Spleen (tissue), 11 donors: ENCODE data around the gene CSRP2. TPM values are rescaled to one million over a fixed set of nuclear protein-coding genes. Genes with fewer than 3 reads are reported as not detected.

Source experiments
- DNase-seq: peaks from one replicate; pipeline ENCODE4 v3.0.0-alpha.2; 2020
- H3K27ac ChIP-seq, 8 donors: fragments of 200-600 bp; sonication (generic) in 7 of 8; 1 replicate in 4 of 8; 2 replicates in 4 of 8; pipeline versions ENCODE4 v1.5.0 to v1.8.0; 2016 to 2021; ENCODE audit warnings: inconsistent platforms in 4 of 8, mild to moderate bottlenecking in 4 of 8, moderate library complexity in 1 of 8
- H3K27me3 ChIP-seq, 7 donors: fragments of 200-600 bp; sonication (generic) in 6 of 7; replicated peaks in 1 of 7; 1 replicate in 4 of 7; 2 replicates in 3 of 7; pipeline versions ENCODE4 v1.5.0 to v1.8.0; 2016 to 2021; ENCODE audit warnings: inconsistent platforms in 3 of 7, mild to moderate bottlenecking in 1 of 7
- H3K36me3 ChIP-seq, 6 donors: fragments of 200-600 bp; sonication (generic) in 5 of 6; 1 replicate in 4 of 6; 2 replicates in 2 of 6; pipeline versions ENCODE4 v1.5.0 to v1.8.0; 2016 to 2021; ENCODE audit warnings: inconsistent platforms in 2 of 6
- H3K4me1 ChIP-seq, 6 donors: fragments of 200-600 bp; sonication (generic) in 5 of 6; 1 replicate in 3 of 6; 2 replicates in 3 of 6; pipeline versions ENCODE4 v1.5.0 to v1.8.0; 2016 to 2021; ENCODE audit warnings: inconsistent platforms in 3 of 6
- H3K4me3 ChIP-seq, 8 donors: fragments of 200-600 bp; sonication (generic) in 7 of 8; 1 replicate in 4 of 8; 2 replicates in 4 of 8; pipeline versions ENCODE4 v1.5.0 to v1.8.0; 2016 to 2021; ENCODE audit warnings: inconsistent platforms in 4 of 8, mild to moderate bottlenecking in 4 of 8, moderate library complexity in 2 of 8
- H3K9me3 ChIP-seq, 8 donors: fragments of 200-600 bp; sonication (generic) in 7 of 8; 1 replicate in 4 of 8; 2 replicates in 4 of 8; pipeline versions ENCODE4 v1.5.0 to v1.8.0; 2016 to 2021; ENCODE audit warnings: inconsistent platforms in 4 of 8
- CTCF ChIP-seq, 11 experiments: fragments of 200-600 bp in 7 of 11; fragments of 450-650 bp in 4 of 11; sonication (generic) in 4 of 11; IDR thresholded peaks in 8 of 11; conservative IDR thresholded peaks in 3 of 11; 1 replicate in 7 of 11; 2 replicates in 4 of 11; pipeline versions ENCODE4 v1.4.0 to v1.8.0; 2016 to 2021; ENCODE audit warnings: antibody characterized with exemption in 11 of 11, inconsistent platforms in 4 of 11, mild to moderate bottlenecking in 1 of 11
- POLR2A ChIP-seq, 3 donors: fragments of 450-650 bp; IDR thresholded peaks; one replicate each; pipeline ENCODE4 v1.5.1; 2017; ENCODE audit warnings: antibody characterized with exemption in 3 of 3, mild to moderate bottlenecking in 1 of 3
- POLR2AphosphoS5 ChIP-seq, 3 donors: sonication (generic); formaldehyde crosslinking; IDR thresholded peaks; one replicate each; pipeline ENCODE4 v1.5.1; 2017; ENCODE audit warnings: antibody characterized with exemption in 3 of 3
- WGBS, 5 donors: extraction: QIAGEN DNeasy Blood & Tissue Kit in 3 of 5; methylation state at CpG; one replicate each; pipeline versions ENCODE4 v1.1.5 to v1.1.7; 2013 to 2018; 5-methylcytosine and 5-hydroxymethylcytosine counted together
- intact Hi-C: fragments of 100-400 bp; cut with DNase I; formaldehyde crosslinking; loops from one replicate; pipeline ENCODE4 v1.15.0; 2023; ENCODE audit warnings: low total_unique reads
- polyA plus RNA-seq, 3 donors: library from polyadenylated mRNA; stranded (reverse); fragments of 200-250 nt; gene quantifications; one replicate each; pipeline ENCODE4 v1.2.1, GENCODE V29; 2013
- total RNA-seq, 7 donors: library from RNA; depleted of rRNA in 3 of 7; stranded (reverse); fragments of >200 nt in 3 of 7; fragmentation: NEBNext Ultra II Directional in 4 of 7; extraction: Animal tissue kit (Norgen Biotek cat#: 25700) in 4 of 7; gene quantifications; one replicate each; pipeline versions ENCODE4 v1.1.0 to v1.2.1, GENCODE V29; 2016 to 2021
- donor health status: healthy with polysubstance abuse.
- donor health status: DM: no; HTN: no; CAD: no; lungs with moderate emphysema.
- donor health status: DM: no; HTN: no; CAD: no.
- donor health status: Bipolar disorder and iron deficiency.
- donor health status: healthy.
- donor health status: DM: no; HTN: no; CAD: no.
- donor health status: DM: yes; HTN: yes; CAD: no.

The CSRP2 gene
- total and polyA plus RNA-seq, 10 donors: 8.9 to 38.6 (median 19.6) TPM

DNA sequence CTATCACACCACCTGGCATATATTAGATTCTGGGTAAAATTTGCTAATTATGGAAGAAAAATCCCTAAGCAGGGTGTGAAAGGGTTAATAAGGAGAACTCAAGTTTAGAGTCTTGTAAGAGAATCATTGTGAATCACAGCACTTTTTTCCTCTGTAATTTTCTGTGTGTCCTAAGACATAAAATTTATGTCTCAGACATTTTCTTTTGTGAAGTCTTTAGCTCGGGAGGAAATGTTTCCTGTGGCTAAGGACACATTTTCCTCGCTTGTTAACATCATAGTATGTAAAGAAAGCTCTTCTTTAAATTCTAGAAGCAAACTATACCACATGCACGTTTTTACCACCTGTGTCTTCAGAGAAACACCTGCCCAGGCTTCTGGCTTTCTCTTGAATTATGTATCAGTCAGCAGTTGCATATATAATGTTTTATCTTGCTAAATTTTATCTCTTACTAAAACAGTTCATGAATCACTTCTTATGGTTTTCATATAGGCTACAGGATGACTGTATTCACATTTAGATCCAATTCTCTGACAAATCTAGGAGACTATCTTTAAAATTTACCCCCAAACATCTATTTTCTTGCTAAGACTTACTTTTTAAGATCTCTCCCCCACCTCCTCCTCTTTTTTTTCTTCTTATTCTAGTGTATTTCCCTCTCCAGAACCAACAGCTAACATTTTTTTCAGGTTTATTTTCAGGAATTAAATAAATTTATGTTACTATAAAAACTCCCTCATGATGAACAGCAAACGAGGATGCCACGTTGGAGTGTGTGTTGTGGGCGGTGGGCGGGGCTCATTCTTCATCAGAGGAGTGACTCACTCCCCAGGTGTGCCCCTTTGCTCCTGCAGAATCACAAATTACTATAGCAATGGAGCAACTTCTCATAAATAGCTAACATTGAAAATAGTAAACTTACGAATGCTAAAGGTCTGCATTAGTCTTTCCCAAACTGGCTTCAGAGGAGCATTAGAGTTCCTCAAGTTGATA lies 11.6 kb upstream of the CSRP2 start:
- 48 to 58% (median 53%) methylated on average over 8 of the region's 8 CpGs for WGBS, 5 donors
- H3K36me3 ChIP-seq: no peaks in the 10 kb centered on the region
- intact Hi-C loops: no loop called here

GRCh38 chr12:76888775-76889174 lies 10.0 kb upstream of the CSRP2 start:
- intact Hi-C loops: no loop called here
- no peak overlapping the region for H3K27ac ChIP-seq
- H3K36me3 ChIP-seq: no peaks in the 10 kb centered on the region
- TF ChIP-seq POLR2AphosphoS5 (IDR thresholded peaks at IDR 0.05): no peak
- TF ChIP-seq POLR2A (IDR thresholded peaks at IDR 0.05): no peak
- no peak for TF ChIP-seq CTCF (IDR thresholded peaks at IDR 0.05 in 8 of 11, conservative IDR thresholded peaks at IDR 0.05 in 3 of 11)
- H3K4me1 ChIP-seq: no peaks in the 10 kb centered on the region
- DNase-seq: no peak
- WGBS, 5 donors: 88 to 100% (median 97%) methylated on average over 1 of the region's 1 CpG
- H3K27me3 ChIP-seq: peaks cover 0 to 6% (median 0%) of the 10 kb centered on the region in 7 donors
- H3K4me3 ChIP-seq: no peak overlapping the region
- H3K9me3 ChIP-seq: peaks cover 0 to 4% (median 1%) of the 10 kb centered on the region in 8 donors

More for the DNA sequence above, 11.6 kb upstream of the CSRP2 start:
- Histone ChIP-seq H3K27ac (no peak overlapping the region), H3K4me3 (no peak overlapping the region), H3K27me3 (peaks cover 0 to 6% (median 0%) of the 10 kb centered on the region in 7 donors), H3K4me1 (no peaks in the 10 kb centered on the region), H3K9me3 (peaks cover 0 to 12% (median 6%) of the 10 kb centered on the region in 8 donors)
- DNase-seq: no peak
- TF ChIP-seq POLR2AphosphoS5 (IDR thresholded peaks at IDR 0.05): no peak
- TF ChIP-seq CTCF (IDR thresholded peaks at IDR 0.05 in 8 of 11, conservative IDR thresholded peaks at IDR 0.05 in 3 of 11): no peak
- TF ChIP-seq POLR2A (IDR thresholded peaks at IDR 0.05): no peak

DNA sequence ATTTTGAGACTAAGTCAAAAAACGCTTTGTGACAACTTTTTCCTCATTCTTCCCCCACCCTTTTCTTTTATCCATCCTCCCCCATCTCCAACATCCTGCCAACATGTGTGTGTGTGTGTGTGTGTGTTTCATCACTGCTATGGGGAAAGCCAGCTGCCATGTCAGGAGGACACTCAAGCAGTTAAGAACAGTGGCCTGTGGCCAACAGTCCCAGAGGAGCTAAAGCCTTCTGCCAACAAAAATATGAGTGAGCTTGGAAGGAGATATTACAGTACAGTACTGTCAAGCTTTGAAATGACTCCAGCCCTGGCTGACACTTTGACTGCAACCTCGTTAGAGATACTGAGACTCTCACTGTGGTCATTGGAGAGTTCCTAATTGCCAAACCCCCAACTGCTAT lies 5.0 kb upstream of the CSRP2 start:
- Histone ChIP-seq H3K4me3 (no peak overlapping the region), H3K27me3 (peaks cover 0 to 18% (median 6%) of the 10 kb centered on the region in 7 donors), H3K36me3 (no peaks in the 10 kb centered on the region), H3K4me1 (peaks cover 0 to 13% (median 5%) of the 10 kb centered on the region in 6 donors), H3K9me3 (no peaks in the 10 kb centered on the region), H3K27ac (no peak overlapping the region)
- no peak for DNase-seq
- WGBS, 5 donors: 60 to 78% (median 72%) methylated on average over 2 of the region's 2 CpGs
- intact Hi-C loops: no loop called here
- TF ChIP-seq CTCF (IDR thresholded peaks at IDR 0.05 in 8 of 11, conservative IDR thresholded peaks at IDR 0.05 in 3 of 11): no peak

DNA sequence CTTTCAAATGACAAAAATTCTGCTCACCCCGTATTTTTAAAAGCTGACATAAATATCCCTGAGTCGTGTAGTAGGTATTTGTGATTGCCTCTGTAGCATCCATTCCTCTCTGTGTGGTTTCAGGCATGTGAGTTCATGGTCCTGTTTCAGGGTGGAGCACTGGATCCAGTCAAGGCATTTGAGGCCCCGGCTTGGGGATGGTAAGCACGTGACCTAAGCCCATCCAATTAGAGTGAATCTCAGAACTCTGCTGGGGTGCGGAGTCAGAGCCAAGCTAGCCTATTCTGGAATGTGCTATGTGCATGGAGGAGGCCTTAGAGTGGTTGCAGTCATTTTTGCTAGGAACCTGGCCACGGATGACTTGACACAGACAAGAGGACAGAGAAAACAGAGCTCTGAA lies 4.3 kb upstream of the CSRP2 start:
- WGBS, 5 donors: 70 to 92% (median 88%) methylated on average over 6 of the region's 6 CpGs
- Histone ChIP-seq H3K27me3 (peaks cover 0 to 25% (median 13%) of the 10 kb centered on the region in 7 donors), H3K4me1 (peaks cover 4 to 19% (median 11%) of the 10 kb centered on the region in 6 donors), H3K27ac (no peak overlapping the region), H3K9me3 (no peaks in the 10 kb centered on the region), H3K4me3 (no peak overlapping the region), H3K36me3 (no peaks in the 10 kb centered on the region)
- TF ChIP-seq POLR2AphosphoS5 (IDR thresholded peaks at IDR 0.05): no peak
- TF ChIP-seq POLR2A (IDR thresholded peaks at IDR 0.05): no peak
- TF ChIP-seq CTCF (IDR thresholded peaks at IDR 0.05 in 8 of 11, conservative IDR thresholded peaks at IDR 0.05 in 3 of 11): no peak
- no peak for DNase-seq
- intact Hi-C loops: no loop called here
